Ascending aorta (tissue), 2 donors: ENCODE measurements around the gene DUSP18. TPM values are rescaled to one million over a fixed set of nuclear protein-coding genes. Genes with fewer than 3 reads are reported as not detected.
A peak's percentile ranks its signal among the peaks of the same experiment; 100 is the strongest.

ENCODE experiments used
- DNase-seq, 2 donors: peaks; one replicate each; pipeline ENCODE4 v3.0.0-alpha.2; 2019; ENCODE audit warnings: low spot score in 2 of 2
- H3K27ac ChIP-seq, 2 donors: fragments of 200-600 bp; sonication (generic); one replicate each; pipeline ENCODE4 v1.5.1; 2016 to 2017; ENCODE audit warnings: mild to moderate bottlenecking in 1 of 2
- H3K27me3 ChIP-seq: fragments of 200-600 bp; sonication (generic); one replicate; pipeline ENCODE4 v1.5.1; 2017
- H3K36me3 ChIP-seq, 2 donors: fragments of 200-600 bp; sonication (generic); one replicate each; pipeline ENCODE4 v1.5.1; 2016
- H3K4me1 ChIP-seq, 2 donors: fragments of 200-600 bp; sonication (generic); one replicate each; pipeline ENCODE4 v1.5.1; 2016 to 2017; ENCODE audit warnings: mild to moderate bottlenecking in 1 of 2
- H3K4me3 ChIP-seq, 2 donors: fragments of 200-600 bp; sonication (generic); one replicate each; pipeline ENCODE4 v1.5.1; 2016 to 2017; ENCODE audit warnings: mild to moderate bottlenecking in 1 of 2
- H3K9me3 ChIP-seq, 2 donors: fragments of 200-600 bp; sonication (generic); one replicate each; pipeline ENCODE4 v1.5.1; 2016
- CTCF ChIP-seq, 3 experiments: fragments of 200-600 bp in 2 of 3; fragments of 450-650 bp in 1 of 3; sonication (generic) in 2 of 3; IDR thresholded peaks; one replicate each; pipeline ENCODE4 v1.5.1; 2016 to 2019; ENCODE audit warnings: antibody characterized with exemption in 3 of 3, mild to moderate bottlenecking in 1 of 3, moderate library complexity in 1 of 3
- intact Hi-C: fragments of 100-400 bp; cut with DNase I; formaldehyde crosslinking; loops from one replicate; pipeline ENCODE4 v1.15.1; 2023
- total RNA-seq: library from RNA; depleted of rRNA; stranded (reverse); fragments of >200 nt; gene quantifications from one replicate; pipeline ENCODE4 v1.1.0, GENCODE V29; 2016

Gene DUSP18
- total RNA-seq, 1 donor from 2014 or later = 0.21 TPM

- intact Hi-C loops = loop anchor here (2.0 kb wide), 1 partner anchor 61 kb away; the partner anchor contains the start of gene SLC35E4
- no peaks in the 10 kb centered on the region for H3K36me3 ChIP-seq
- no peak for DNase-seq
- peak overlapping the region; percentile 73 to 74 for H3K4me3 ChIP-seq
- no peak for TF ChIP-seq CTCF (IDR thresholded peaks at IDR 0.05)
- no peaks in the 10 kb centered on the region for H3K27me3 ChIP-seq
- no peaks in the 10 kb centered on the region for H3K9me3 ChIP-seq
- H3K4me1 ChIP-seq = peaks cover 0 to 8% of the 10 kb centered on the region in 2 donors
- no peak overlapping the region for H3K27ac ChIP-seq
These were observed 27.7 kb upstream of the DUSP18 start for GRCh38 chr22:30695351-30695851.

GRCh38 chr22:30694640-30695350 is 27.1 kb upstream of the DUSP18 start, which contains the start of gene OSBP2:
OSBP2 (plus strand) TSS chr22:30694874; CDS start chr22:30694910, 36 bp downstream.
- Histone ChIP-seq H3K27me3 (no peaks in the 10 kb centered on the region), H3K4me3 (peak within 1 kb of the TSS; percentile 73 to 74), H3K36me3 (no peaks in the 10 kb centered on the region), H3K9me3 (no peaks in the 10 kb centered on the region), H3K4me1 (peaks cover 0 to 8% of the 10 kb centered on the region in 2 donors), H3K27ac (no peak within 1 kb of the TSS)
- DNase-seq = peak in 1 of 2 donors; percentile 65
- intact Hi-C loops = loop anchor here (2.0 kb wide), 1 partner anchor 60 kb away; the partner anchor contains the start of gene SLC35E4
- peak in 1 of 3 experiments; percentile 15 for TF ChIP-seq CTCF (IDR thresholded peaks at IDR 0.05)

DNA sequence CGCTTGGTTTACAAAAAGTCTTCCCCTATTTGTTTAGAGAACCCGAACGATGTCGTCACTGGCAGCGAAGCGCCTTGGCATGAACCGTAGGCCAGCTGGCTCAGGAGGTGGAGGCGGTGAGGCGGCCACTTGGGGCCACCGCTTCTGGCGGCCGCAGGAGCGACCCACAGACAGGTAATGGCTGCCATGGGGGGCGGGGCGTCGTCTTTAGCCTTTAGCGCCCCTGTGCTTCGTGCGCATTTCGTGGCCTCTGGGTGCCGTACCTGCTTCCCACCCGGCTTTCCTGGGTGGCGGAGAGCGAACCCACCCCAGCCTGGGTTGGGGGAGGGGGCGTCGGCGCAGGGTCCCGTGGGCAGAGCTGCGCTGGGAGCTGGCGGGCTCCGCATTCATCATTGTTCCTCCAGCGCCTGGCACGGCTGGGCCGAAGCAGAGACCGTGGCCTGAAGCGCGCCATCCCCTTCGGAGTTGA is 26.5 kb upstream of the DUSP18 start:
- peak overlapping the region; percentile 62 to 69 for H3K4me3 ChIP-seq
- H3K4me1 ChIP-seq = peaks cover 0 to 8% of the 10 kb centered on the region in 2 donors
- TF ChIP-seq CTCF (IDR thresholded peaks at IDR 0.05) = no peak
- no peaks in the 10 kb centered on the region for H3K27me3 ChIP-seq
- peak in 1 of 2 donors; percentile 67 for DNase-seq
- H3K27ac ChIP-seq = no peak overlapping the region
- no peaks in the 10 kb centered on the region for H3K36me3 ChIP-seq
- intact Hi-C loops = loop anchor here (2.0 kb wide), 1 partner anchor 59 kb away; the partner anchor contains the start of gene SLC35E4
- H3K9me3 ChIP-seq = no peaks in the 10 kb centered on the region

GRCh38 chr22:30691204-30691603 is 23.5 kb upstream of the DUSP18 start:
- Histone ChIP-seq H3K27ac (no peak overlapping the region), H3K4me3 (no peak overlapping the region), H3K27me3 (no peaks in the 10 kb centered on the region), H3K4me1 (peaks cover 0 to 8% of the 10 kb centered on the region in 2 donors), H3K36me3 (no peaks in the 10 kb centered on the region), H3K9me3 (no peaks in the 10 kb centered on the region)
- intact Hi-C loops = no loop called here
- TF ChIP-seq CTCF (IDR thresholded peaks at IDR 0.05) = no peak
- no peak for DNase-seq

DNA sequence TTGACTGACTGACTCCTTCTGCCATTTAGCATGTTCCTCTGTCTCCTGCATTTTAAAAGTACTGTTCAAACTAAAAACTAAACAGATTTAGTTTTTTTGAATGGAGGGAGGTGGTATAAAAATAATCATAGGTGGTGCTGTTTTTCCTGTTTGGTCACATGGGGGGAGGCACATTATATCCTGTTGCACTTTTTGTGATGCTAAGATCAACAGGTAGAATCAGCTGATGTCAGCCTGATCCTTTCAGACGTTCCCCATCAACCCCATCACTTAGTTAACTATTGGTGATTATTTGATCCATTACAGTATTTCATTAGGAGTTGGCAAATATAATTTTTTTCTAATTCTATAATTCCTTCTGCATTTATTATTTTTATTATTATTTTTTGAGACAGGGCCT is 21.9 kb upstream of the DUSP18 start:
- no peak for TF ChIP-seq CTCF (IDR thresholded peaks at IDR 0.05)
- intact Hi-C loops = no loop called here
- Histone ChIP-seq H3K4me3 (no peak overlapping the region), H3K27ac (no peak overlapping the region), H3K36me3 (no peaks in the 10 kb centered on the region), H3K9me3 (no peaks in the 10 kb centered on the region), H3K27me3 (no peaks in the 10 kb centered on the region), H3K4me1 (peaks cover 0 to 3% of the 10 kb centered on the region in 2 donors)
- no peak for DNase-seq
